Glomerular visceral epithelial cell (primary cell): ENCODE measurements around the gene SURF6.
A peak's percentile ranks its signal among the peaks of the same experiment; 100 is the strongest.
"Not testable (repeated sequence)": the region's sequence is repeated elsewhere in the genome, so short reads cannot be mapped to it uniquely, and the experiment has no call there.

ENCODE experiments used
- DNase-seq: peaks from one replicate; pipeline ENCODE4 v3.0.0-alpha.2; 2016; ENCODE audit errors: extremely low spot score

Gene SURF6

DNA sequence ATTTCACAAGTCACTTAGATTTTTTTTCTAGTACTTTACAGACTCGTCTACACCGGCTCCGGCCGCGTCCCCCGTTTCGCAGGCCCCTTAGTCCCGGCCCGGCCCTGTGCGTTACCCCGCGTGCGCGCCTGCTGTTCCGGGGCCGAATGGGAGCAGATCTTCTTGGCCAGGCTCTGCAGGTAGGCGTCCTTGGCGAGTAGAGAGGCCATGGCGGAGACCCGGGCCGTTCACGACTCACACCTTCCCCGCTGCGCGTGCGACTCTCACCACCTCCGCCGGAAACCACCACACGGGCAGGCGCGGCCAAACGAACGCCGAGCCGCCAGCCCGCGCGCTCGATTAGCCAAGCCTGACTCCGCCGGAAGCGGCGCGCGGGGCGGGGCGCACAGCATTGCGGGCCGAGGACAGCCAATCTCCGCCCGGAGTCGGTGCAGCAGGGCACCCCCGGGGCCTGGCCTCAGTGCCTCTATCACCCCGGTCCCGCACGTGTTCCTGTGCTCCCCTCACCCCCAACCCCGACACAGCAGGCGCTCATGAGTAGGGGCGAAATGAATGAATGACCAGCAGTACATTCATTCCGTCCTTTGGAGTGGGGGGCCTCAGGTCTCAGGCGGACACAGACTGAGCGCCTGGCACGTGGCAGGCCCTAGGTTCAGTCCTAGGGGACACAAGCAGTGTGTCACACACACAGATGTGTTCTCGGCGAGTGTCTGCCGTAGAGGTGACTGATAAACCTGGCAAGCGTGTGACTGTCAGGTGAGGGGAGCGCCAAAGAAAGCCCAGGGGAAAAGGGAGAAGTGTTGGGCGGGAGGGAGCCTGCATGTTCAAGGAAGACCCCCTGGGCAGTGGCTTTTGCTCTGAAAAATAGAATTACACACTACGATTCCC lies at the start of gene SURF6:
Gene SURF6, minus strand, starts transcription at position 265 of the 888 bp plus-strand sequence. Its CDS starts 56 bp downstream, at position 209.
- peak; percentile 89 for DNase-seq

DNA sequence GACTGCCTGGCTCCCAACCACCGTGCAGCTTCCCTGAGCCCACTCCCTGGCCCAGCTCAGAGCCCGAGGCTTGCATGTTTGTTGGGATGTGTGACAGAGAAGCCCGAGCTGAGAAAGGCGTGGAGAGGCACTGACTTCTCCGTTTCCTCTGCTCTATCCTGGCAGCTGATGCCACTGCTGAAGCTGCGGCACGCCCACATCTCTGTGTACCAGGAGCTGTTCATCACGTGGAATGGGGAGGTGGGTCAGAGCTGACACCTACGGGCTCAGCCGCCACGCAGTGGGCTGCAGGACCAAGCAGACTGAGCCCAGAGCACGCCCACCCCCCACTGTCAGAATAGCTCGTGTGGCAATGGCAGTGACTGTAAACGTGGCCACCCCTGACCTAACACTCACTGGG lies 49.5 kb upstream of the SURF6 start:
- no peak for DNase-seq

DNA sequence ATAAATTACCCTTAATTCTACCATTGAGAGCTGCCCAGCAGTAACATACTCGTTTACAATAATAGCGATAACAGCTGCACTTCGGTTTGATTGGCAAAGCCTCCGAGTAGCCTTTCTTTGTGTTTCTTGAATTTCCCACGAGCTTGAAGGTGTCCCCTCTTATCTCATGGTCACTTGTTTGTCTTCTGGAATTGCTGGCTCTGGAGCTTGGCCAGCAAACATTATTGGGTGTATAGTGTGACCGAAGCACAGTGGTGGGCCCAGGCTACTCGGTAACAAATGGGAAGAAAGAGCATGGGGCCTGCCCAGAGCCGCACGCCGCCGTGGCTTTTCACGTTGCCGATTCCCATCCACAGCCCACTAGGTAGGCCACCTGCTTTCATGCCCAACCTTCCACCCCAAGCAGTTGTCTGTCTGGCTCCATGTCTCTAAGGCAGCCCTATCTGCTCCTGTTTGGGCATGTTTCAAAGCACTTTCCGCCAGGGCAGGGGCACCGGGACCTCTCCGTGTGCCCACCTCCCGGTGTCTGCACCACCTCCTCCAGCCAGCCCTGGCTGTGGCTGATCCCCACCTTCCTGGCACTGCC lies 48.8 kb upstream of the SURF6 start:
- no peak for DNase-seq

DNA sequence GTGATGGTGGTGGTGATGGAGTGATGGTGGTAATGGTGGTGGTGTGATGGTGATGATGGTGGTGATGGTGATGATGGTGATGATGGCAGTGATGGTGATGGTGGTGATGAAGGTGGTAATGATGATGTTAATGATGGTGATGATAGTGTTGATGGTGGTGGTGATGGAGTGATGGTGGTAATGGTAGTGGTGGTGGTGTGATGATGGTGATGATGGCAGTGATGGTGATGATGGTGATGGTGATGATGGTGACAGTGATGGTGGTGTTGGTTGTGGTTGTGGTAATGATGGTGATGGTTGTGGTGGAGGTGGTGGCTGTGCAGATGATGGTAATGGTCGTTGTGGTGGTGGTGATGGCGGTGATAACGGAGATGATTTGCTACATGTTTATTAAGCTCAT lies 47.5 kb upstream of the SURF6 start:
- DNase-seq, result no peak

DNA sequence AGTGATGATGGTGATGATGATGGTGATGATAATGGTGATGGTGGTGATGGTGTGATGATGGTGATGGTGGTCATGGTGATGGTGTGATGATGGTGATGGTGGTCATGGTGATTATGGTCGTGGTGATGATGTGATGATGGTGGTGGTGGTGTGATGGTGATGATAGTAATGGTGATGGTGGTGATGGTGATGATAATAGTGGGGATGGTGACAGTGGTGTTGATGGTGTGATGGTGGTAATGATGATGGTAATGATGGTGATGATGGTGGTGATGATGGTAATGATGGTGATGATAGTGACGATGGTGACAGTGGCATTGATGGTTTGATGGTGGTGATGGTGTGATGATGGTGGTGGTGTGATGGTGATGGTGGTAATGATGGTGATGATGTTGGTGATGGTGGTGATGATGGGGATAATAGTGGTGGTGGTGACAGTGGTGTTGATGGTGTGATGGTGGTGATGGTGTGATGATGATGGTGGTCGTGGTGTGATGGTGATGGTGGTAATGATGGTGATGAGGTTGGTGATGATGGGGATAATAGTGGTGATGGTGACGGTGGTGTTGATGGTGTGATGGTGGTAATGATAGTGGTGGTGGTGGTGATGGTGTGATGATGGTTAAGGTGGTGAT lies 46.6 kb upstream of the SURF6 start:
- DNase-seq, result no peak

DNA sequence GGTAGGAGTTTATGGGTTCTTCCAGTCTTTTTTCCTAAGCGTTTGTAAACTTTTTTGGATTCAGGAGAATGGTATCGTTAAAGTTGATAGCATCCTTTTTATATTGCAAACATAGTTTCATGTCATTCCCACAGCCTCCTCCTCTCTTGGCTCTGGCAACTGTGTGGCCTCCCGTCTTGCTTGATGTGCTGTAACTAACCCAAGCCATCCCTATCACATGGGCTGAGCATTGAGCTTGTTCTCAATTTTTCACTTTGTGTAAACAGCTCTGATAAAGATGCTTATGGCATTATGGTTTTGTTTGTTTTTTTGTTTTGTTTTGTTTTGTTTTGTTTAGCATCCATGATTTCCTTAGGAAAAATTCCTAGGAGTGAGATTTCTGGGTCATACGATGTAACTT lies 44.7 kb upstream of the SURF6 start:
- no peak for DNase-seq

DNA sequence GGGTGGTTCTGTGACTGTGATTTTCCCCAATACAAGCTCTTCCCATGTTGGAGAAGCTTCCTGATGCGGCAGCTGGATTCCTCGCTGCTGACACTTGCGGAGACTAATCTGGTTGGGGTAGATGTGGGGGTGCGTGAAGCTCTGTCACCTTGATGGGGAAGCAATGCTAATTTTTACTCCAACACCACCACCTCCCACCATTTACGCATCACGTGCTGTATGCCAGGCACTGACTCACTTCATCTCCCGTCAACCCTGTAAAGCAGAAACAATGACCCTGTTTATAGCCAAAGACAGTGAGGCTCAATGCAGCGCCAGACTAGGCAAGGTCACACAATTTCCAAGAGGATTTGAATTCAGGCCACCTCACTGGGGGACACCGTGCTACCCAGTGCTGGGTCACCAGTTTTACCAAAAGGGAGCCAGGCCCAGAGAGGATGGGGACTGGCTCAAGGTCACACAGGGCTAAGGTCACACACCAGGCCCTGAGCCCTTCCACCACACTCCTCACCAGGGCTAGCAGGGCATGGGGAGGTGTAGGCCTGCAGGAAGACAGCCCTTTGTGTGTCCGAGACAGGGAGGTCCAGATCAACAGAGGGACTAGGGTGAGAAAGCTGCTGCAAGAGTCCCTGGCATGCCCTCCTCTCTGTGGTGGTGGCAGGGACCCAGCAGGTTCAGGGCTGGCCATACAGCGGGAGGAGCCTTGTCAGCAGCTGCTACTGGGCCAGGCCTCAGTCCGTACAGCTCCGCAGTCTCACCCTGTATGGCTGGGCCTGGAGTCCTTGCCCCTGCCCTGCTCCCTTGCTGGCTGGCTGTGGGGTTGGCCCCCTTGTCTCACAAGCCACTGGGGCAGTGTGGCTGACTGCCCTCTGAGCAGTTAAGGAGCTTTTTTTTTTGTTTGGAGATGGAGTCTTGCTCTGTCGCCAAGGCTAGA lies 43.4 kb upstream of the SURF6 start:
- no peak for DNase-seq

DNA sequence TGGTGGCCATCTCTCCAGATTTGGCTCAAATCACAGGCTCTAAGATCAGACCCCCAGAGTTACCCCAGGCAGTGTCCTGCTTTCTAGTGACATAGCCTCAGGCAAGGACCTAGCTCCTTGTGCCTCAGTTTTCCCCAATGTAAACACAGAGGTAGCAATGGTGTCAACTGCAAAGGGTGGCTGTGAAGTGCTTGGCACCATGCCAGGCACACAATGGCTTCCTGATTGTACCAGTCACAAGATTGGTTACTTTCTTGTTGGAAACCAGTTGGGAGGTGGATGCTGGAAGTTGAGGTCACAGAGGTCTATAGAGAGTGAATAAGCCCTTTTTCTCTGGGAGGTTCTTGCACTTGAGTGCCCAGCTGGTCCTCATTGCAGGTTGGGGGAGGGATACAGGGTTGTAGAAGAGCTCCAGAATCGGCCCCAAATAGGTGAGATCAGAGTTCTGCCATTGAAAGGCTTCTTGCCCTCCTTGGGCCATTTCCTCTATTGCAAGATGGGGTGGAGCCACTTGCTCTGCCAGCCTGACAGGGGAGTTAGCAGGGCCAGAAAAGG lies 42.5 kb upstream of the SURF6 start:
- no peak for DNase-seq

DNA sequence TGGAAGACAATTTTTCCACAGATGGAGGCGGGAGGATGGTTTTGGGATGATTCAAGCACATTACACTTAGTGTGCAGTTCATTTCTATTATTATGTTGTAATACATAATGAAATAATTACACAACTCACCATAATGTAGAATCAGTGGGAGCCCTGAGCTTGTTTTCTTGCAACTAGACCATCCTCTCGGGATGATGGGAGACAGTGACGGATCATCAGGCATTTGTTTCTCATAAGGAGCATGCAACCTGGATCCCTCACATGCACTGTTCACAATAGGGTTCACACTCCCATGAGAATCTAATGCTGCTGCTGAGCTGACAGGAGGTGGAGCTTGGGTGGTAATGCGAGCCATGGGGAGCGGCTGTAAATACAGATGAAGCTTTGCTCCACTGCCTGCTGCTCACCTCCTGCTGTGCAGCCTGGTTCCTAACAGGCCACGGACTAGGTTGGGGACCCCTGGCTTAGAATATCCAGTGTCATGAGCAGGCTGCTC lies 41.8 kb upstream of the SURF6 start:
- peak; percentile 51 for DNase-seq

DNA sequence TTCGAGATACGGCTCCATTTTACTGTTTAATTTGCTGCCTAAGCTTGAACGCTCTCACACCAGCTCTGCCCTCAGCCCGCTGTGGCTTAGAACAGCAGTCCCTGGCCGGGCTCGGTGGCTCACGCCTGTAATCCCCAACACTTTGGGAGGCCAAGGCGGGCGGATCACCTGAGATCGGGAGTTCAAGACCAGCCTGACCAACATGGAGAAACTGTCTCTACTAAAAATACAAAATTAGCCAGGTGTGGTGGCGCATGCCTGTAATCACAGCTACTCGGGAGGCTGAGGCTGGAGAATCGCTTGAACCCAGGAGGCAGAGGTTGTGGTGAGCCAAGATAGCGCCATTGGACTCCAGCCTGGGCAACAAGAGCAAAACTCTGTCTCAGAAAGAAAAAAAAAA lies 41.3 kb upstream of the SURF6 start:
- not testable (repeated sequence) for DNase-seq

DNA sequence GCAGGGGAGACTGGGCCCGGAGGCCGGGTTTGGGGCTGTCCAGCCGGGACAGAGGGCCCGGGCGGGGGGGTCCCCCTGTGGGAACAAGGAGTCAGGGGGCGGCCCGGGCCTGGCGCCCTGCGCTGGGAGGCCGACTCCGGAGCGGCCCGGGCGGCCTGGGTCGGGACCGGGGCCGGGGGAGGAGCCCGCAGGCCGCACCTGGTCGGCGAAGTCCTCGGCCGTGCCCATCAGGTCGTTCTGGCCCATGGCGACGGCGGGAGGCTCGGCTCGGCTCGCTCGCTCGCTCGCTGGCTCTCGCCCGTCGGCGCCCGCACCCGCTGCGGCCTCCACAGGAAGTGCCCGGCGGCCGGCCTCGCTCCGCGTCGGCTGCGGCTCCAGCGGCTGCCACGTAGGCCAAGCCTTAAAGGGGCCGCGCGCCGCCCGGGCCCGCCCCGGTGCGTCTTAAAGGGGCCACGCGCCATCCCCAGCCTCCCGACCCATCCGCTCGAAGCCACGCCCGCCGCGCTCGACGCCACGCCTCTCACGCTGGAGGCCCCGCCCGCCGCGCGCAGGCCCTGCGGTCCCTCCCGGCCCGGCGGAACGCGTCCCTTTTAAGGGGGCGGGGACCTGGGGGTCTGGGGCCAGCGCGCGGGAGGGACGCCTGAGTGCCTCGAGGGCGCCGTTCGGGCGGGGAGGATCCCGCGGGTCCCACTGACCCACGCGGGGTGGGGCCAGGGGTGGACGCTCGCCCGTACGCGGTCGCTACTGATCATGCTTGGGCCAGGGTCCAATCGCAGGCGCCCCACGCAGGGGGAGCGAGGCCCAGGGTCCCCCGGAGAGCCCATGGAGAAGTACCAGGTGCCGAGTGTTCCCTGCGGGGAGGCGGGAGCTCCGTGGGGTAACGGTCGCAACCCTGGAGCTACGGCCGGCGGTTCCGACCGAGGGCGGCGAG lies 40.0 kb upstream of the SURF6 start, which contains the start of the genes STKLD1 and SURF4:
Gene STKLD1, plus strand, starts transcription at position 643 of the 931 bp plus-strand sequence. Its CDS starts 108 bp downstream, at position 751.
Gene SURF4, minus strand, starts transcription at position 337 of the 931 bp plus-strand sequence. Its CDS starts 91 bp downstream, at position 246.
- peak; percentile 98 for DNase-seq

DNA sequence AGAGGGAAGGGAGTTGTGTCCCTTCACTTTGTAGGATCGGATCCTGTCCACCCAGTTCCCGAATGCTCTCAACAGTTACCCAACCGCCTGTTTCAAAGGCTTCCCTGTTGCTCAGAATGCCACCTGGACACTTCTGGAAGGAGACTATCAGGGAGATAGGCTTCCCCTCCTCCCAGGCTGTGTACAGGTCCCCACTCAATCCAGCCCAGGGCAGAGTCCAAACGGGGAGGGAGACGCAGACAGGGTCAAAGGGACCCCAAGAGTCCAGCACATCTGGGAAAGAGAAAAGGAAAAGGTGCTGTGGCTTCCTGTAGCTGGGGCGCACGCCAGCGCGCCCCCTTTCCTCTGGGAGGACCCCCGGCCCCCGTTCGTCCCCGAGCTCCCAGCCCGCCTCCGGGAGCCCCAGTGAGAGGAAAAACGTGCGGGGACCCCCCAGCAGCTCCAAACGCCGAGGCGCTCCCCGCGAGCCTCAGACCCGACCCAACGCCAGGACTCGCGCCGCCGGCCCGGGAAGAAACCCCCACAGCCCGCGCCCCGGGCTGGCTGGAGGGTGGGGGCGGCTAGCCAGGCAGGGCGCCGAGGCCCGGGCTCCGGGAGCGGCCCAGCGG lies 39.2 kb upstream of the SURF6 start:
- peak; percentile 50 for DNase-seq

DNA sequence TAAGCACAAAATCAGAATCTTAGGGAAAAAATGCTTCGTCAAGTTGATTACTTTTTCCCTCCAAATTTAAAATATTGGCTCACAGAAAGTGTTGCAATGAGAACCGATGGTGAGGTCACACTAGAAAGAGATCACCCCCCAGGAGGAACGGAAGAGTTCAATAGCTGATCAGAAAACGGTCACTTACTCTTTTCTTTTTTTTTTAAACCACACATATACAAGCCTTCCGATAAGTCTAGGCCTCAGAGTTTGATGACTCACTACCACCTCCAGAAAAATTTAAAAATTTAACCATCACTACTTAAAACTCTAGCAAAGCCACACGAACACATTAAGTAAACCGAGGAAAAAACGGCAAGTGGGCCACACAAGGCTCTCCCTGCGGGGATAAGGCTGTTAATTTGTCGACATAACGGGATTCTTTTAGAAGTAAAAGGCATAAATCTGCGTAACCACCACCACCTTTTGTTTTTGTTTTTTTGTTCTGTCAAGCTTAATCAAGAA lies 38.7 kb upstream of the SURF6 start:
- peak; percentile 35 for DNase-seq

DNA sequence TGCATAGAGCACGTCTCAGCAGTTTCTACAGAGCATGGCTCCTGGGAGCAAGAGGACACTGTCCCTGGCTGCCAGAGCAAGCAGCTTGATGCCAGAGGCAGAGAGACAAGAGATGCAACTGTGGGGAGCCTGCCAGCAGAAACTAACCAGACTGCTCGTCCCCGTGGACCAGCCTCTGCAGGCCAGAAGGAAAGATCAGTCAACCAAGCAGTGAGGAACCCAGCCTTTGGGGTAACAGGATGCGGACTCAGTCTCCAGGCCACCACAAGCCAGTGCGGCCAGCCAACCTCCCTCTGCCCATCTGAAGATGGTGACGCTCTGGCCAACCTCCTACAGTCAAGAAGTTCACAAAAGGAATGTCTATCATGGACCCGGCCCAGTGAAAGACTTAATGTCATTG lies 36.2 kb upstream of the SURF6 start:
- DNase-seq, result no peak

DNA sequence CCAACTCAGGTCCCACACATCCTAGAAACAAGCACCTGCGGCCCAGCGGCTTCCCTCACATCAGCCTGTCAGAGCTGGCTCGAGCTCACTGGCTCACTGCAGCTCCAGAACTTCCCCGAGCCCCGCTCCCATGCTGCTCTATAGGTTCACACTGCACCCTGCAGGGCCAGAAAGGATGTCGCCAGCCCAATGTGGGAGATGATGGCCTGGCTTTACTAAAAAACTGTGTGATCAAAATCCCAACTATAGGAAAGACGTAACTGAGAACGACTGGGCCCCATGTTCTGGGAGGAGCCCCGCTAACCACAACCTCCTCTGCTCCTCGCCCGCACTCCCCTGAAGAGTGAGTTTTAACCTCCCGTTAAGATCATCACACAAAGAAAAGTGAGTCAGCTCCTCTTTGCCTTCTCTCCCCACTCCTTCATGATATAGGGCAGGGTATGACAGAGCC lies 35.3 kb upstream of the SURF6 start:
- no peak for DNase-seq

DNA sequence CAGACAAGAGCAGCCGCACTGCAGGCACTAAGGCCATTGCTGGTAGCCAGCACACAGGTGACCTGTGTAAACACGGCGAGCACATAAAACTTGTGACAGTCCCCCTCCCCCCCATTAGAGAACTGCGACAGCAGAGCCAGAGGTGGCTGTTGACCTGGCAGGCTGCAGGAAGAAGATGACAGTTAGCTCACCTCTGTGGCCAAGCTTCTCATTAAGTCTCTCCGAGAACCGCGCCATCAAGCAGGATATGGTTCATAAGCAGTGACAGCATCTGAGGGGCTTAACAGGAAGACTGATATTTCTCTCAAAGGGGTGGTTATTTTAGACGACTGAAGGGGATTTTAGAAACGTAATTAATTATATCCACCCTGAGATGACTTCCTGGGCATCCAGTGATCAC lies 34.7 kb upstream of the SURF6 start:
- DNase-seq, result no peak

DNA sequence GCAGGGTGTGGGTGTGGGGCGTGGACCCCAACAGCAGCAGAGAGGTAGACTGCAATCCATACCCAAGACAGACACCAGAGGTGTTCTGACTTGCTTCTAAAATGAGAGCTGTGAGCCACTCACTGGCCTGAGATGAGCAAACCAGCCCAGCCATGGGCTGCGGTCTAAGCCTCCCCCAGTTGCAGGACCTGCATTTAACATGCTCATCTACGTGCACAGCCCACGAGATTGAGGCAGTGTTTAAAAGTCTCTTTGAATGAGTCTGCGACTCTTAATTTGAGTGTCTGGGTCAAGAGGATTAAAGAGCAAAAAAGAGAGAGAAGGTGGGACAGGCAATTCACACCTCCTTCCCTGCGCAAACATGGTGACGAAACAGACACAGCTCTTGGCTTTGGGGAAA lies 33.9 kb upstream of the SURF6 start:
- DNase-seq, result no peak

DNA sequence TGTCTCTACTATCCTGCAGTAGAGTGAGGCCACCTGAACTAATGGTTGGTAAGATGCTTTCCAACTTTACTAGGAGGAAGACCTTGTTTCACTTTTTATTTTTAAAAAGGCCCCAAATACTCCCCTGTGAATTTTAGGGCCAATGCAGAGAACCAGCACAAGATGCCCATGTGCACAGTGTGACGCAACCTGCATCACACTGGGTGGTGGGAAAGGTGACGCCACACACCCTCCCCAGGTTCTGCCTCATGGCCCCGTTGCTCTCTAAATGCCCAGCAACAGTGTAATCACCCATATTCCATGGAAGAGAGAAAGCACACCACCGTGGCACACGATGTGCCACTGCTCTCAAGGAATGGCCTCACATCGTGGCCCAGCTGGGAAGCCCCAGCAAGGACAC lies 33.4 kb upstream of the SURF6 start:
- DNase-seq, result no peak

DNA sequence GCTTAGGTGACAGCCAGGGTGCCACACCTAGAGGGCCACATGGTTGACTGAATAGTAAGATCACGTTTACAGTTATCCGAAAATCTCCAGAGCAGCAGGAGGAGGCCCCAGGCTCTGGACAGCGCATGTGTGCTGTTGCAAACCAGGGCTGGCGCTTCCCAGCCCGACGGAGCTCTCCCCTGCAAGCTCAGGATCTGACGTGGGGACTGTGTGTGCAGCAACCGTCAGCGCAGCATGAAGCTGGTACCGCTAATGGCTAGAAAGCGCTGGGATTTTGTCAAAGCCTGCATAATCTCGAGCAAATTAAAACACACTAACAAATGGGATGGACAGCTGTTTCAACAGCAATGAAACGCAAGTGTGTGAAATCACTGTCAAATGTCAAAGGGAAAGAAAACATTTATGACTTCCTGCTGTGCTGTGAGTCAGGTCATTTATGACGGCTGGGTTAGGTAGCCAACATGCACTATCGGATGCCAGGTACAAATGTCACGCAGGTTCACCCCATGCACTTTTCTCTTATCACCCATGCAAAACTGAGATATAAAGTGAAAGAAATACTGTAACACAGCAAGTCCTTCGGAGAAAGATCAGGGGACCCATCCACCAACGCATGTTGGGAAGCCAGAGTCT lies 32.4 kb upstream of the SURF6 start:
- no peak for DNase-seq
